NCI-H82 (cell line): ENCODE data around the gene DEUP1.
A peak's percentile ranks its signal among the peaks of the same experiment; 100 is the strongest.
"Not testable (repeated sequence)": the region's sequence is repeated elsewhere in the genome, so short reads cannot be mapped to it uniquely, and the experiment has no call there.

Experiments used
- DNase-seq: peaks from one replicate; lab custom pipeline; 2025; lab: John Stamatoyannopoulos, UW

DEUP1 gene

DNA sequence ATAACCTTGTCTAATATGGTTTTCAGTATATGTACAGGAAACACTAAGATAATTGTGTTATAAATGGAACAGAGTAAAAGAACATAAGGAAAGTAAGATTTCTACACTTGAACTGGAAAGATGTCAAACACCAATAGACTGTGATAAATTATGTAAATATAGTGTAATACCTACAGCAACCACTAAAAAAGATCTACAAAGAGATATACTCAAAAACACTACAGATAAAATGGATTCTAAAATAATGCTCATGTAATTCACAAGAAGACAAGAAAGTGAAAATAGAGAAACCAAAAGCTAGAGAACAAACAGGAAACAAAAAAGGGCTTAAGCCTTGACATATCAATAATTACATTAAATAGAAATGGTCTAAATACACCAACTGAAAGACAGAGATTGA is 30.9 kb downstream of the DEUP1 start:
- no peak for DNase-seq

DNA sequence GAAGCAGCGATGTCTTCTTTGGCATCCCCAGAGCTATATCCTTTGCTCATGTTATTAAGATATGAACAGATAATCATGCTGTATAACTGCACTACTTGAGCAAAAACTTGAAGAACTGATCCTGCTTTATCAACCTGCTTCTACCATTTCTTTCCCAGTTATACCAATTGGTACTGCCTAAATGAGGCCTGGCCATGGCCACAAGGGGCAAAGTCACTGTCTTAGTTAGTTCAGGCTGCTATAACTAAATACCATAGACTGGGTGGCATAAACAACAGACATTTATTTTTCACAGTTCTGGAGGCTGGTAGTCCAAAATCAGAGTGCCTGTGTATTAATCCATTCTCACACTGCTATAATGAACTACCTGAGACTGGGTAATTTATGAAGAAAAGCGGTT is 37.5 kb downstream of the DEUP1 start:
- DNase-seq, result no peak

DNA sequence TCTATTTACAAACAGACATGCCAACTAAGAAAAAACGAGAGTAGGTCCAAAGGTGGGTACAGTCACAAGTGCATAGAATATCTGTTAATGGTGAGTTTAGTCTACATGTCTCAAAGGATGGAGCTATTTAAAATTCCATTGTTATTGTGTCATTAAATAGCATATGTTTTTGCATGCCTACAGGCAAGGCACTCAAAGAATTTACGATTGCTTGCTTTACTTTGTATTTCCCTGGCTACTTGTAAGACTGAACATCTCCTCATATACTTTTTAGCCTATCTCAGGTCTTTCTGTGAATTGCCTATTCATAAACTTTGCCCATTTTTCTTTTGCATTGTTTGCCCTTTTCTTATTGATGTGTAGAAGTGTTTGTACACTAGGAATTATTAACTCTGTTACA is 39.7 kb downstream of the DEUP1 start:
- DNase-seq, result no peak

DNA sequence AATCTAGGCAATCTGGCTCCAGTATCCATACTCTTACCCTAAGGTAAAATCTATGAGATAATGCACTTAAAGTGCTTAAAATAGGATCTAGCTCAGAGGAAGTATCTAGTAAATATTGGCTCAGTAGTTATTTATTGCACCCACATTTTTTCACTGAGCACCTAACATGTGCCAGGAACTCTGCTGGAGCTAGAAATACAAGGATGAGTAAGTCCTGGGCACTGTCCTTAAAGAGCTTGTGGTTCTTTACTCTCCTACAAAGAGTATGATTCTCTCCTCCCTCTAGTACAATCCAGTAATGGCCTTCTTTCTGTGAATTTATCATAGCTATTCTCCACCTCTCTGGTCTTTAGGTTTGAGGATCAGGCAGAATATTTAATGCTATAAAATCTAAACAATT is 59.2 kb downstream of the DEUP1 start:
- no peak for DNase-seq

DNA sequence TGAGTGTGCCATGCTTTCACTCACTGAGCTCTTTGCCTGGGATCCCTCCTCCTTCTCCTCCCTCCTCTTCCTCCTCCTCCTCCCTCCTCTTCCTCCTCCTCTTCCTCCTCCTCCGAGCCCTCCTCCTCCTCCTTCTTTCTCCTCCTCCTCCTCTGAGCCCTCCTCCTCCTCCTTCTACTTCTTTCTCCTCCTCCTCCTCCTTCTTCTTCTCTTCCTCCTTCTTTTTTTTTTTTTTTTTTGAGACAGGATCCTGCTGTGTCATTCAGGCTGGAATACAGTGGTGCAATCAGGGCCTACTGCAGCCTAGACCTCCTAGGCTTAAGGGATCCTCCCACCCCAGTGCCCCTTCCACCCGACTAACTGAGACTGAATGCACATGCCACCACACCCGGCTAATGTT is 62.3 kb downstream of the DEUP1 start:
- DNase-seq, result no peak

DNA sequence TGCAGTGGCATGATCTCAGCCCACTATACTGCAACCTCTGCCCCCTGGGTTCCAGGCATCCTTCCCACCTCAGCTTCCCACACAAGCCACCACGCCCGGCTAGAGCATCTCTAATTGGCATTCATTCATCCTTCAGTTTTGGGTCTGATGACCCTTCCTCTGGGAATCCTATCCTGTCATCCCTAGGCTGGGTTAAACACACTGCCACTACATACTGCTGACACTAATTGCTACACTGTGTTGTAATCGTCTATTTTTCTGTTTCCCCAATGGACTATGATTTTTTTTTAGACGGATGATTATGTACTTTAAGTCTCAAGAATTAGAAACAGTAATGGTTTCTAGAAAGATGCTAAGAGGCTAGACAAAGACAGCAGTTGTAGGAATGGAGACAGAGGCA is 62.8 kb downstream of the DEUP1 start:
- DNase-seq, result no peak

DNA sequence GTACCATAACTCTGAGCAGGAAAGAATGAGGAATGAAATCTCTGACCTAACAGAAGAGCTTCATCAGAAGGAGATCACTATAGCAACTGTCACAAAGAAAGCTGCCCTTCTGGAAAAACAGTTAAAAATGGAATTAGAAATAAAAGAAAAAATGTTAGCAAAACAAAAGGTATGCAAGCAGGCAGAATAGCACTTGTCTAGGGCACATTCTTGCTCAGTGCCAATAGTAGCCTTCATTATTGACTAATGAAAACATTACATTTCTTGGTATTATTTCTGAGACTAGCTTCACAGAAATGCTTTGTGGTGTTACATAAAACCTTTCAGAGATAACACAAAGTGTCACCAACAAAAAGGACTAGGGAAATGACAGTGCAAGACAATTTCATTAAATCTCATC is 63.9 kb downstream of the DEUP1 start:
- DNase-seq, result no peak

DNA sequence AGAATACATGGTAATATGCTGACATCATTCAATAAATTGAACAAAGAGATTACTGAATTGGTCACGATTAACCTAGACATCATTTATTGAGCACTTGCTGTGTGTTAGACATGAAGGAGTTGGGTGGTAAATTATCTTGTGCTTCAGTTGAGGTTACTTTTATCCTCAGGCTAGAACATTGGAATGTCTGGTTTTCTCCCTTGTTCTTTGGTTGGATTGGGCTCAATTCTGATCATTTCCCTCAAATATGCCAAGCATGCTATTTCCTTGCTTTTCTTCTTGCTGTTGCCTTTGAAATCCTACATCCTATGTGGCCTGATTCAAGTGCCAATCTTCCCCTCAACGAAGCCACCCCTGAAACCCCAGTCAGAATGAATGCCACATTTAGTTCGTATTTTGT is 65.8 kb downstream of the DEUP1 start:
- no peak for DNase-seq

DNA sequence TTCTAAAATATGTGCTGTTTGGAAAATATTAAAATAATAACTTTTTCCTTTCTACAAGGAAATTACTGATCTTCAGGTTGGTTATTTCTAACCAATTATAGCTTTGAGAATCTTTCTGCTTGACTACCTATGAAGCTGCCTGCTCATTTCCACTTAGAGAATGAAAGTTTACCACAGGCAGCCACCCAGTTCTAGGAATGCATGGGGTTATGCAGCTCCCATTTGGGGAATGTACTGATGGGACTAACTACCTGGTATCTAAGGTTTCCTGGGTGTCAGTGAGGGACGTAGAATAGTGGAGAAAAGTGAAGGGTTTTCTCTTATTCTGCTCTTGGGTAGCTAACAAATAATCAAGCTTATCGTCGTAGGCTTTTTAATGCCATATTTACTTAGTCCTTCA is 73.4 kb downstream of the DEUP1 start:
- DNase-seq, result no peak

DNA sequence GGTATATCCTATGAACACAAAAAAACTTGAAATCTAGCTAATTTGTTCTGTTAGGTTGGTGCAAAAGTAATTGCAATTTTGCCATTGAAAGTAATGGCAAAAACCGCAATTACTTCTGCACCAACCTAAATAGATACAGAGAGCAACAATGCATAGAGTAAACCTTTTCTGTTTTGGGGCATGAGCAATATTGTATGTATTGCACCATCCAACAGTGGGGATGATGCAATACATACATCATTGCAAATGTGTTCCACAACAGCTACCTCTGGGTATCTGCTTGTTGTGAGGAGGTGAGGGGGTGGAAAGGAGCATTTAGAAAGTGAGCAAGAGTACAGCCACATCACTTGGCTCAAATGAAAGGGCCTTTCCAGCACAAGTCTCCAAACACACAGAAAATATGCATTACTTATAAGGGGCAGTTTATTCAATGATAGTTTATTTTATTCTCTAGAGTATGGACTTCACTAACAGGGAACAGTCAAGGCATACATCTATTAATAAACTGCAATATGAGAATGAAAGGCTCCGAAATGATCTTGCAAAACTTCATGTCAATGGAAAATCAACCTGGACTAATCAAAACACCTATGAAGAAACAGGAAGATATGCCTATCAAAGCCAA is 77.3 kb downstream of the DEUP1 start:
- DNase-seq, result no peak

DNA sequence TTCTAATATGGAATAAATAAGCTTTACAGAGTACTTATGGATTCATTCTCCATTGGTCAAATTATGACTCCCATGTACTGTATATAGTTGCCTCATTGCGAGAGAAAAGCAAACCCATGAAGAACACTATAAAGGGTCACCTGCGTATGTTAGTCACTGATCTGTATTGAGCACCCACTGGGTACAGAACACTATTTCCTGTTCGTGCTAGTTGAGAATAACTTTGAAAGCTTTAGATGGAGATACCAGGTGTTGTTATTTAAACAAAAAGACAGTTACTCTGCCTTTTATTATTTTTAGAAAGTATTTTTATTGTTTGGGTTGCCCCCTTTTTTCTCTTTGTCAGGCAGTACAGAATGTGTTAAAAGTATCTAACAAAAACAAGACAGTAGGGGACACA is 79.9 kb downstream of the DEUP1 start:
- no peak for DNase-seq

DNA sequence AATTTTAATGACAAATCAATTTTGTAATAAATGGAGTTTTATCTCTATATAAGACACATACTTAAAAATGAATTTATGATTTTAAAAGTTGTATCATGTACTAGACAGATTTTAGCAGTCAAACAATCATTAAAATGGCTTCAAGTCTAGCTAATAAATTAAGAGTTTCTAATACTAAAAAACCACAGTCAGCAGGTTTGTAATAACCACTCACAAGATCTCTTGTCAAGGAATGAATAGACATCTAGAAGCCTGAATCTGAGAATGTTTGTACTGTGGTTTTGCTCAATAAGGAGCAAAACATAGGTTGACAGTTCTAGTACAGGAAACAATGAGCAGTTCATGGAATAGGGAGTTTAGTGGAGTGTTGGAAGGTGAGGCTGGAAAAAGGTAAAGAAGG is 81.2 kb downstream of the DEUP1 start:
- DNase-seq, result no peak

DNA sequence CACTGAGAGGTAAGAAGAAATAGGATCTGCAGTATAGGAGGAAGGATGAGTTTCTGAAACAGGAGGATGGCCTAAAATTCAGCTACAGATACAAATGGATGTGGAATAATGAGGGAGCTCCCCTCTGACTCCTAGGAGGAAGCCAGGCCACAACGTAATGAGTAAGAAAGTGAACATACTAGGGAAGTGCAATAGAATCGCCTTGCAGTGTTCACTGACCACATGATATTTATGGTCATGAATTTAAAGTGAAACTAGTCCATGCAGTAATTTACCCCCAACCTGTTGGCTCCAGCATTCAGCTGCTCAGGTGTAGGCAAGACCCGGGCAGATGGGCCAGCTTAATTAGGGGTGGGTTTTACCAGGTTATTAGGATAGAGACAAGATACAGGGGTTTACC is 101.7 kb downstream of the DEUP1 start:
- no peak for DNase-seq

DNA sequence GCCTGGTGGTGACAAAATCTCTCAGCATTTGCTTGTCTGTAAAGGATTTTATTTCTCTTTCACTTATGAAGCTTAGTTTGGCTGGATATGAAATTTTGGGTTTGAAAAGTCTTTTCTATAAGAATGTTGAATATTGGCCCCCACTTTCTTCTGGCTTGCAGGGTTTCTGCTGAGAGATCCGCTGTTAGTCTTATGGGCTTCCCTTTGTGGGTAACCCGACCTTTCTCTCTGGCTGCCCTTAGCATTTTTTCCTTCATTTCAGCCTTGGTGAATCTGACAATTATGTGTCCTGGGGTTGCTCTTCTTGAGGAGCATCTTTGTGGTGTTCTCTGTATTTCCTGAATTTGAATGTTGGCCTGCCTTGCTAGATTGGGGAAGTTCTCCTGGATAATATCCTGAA is 112.7 kb downstream of the DEUP1 start:
- DNase-seq, result not testable (repeated sequence)

DNA sequence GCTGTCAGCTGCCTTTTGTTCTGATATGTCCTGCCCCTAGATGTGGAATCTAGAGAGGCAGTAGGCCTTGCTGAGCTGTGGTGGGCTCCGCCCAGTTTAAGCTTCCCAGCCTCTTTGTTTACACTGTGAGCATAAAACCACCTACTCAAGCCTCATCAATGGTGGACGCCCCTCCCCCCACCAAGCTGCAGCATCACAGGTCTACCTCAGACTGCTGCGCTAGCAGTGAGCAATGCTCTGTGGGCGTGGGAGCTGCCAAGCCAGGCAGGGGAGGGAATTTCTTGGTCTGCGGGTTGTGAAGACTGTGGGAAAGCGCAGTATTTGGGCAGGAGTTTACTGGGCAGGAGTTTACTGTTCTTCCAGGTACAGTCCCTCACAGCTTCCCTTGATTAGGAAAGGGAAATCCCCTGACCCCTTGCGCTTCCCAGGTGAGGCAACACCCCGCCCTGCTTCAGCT is 114.1 kb downstream of the DEUP1 start:
- DNase-seq, result peak; percentile 29

DNA sequence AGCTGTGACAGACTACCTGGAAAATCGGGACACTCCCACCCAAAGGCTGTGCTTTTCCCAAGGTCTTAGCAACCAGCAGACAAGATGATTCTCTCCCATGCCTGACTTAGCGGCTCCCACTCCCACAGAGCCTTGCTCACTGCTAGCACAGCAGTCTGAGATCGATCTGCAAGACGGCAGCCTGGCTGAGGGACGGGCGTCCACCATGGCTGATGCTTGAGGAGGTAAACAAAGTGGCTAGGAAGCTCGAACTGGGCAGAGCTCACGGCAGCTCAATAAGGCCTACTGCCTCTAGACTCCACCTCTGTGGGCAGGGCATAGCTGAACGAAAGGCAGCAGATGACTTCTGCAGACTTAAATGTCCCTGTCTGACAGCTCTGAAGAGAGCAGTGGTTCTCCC is 127.7 kb downstream of the DEUP1 start:
- no peak for DNase-seq

DNA sequence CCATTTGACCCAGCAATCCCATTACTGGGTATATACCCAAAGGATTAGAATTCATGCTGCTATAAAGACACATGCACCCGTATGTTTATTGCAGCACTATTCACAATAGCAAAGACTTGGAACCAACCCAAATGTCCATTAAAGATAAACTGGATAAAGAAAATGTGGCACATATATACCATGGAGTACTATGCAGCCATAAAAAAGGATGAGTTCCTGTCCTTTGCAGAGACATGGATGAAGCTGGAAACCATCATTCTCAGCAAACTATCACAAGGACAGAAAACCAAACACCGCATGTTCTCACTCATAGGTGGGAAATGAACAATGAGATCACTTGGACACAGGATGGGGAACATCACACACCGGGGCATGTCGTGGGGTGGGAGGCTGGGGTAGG is 133.1 kb downstream of the DEUP1 start:
- not testable (repeated sequence) for DNase-seq

DNA sequence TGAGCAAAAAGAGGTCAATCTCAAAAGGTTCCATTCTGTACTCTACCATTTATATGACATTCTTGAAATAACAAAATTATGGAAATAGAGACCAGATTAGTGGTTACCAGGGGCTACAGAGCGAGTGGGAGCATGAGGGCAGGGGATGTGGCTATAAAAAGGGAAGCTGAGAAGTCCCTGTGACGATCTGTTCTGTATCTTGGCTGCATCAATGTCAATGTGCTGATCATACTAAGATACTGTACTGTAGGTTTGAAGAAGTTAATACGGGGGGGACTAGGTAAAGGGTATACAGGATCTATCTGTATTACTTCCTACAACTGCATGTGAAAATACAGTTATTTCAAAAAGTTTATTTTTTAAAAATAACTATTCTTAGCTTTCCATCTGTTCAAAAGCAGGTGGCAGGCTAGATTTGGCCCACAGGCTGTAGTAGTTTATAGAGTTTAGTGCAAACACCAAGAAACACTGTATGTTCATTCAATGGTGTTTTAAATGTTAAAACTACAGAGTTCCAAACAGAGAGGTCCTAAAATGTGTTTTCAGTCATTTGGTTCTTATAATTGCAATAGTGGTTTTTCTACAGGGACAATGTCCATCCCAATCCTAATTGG is 134.5 kb downstream of the DEUP1 start:
- no peak for DNase-seq

DNA sequence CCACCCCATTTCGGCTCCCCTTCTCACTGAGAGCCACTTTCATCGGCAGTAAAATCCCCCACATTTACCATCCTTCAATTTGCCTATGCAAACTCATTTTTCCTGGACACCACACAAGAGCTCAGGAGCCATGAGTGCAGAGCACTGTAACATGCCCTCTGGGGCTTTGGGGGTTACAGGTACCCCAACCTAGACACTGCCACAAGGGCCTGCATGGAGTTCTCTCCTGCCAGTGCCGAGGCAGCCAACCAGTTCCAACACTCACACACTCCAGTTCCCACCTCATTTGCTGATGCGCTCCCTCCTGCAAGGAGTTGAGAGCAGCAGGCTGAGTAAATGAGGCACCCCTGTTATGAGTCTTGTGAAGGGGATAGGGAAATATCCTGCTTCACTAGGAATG is 136.5 kb downstream of the DEUP1 start:
- no peak for DNase-seq

DNA sequence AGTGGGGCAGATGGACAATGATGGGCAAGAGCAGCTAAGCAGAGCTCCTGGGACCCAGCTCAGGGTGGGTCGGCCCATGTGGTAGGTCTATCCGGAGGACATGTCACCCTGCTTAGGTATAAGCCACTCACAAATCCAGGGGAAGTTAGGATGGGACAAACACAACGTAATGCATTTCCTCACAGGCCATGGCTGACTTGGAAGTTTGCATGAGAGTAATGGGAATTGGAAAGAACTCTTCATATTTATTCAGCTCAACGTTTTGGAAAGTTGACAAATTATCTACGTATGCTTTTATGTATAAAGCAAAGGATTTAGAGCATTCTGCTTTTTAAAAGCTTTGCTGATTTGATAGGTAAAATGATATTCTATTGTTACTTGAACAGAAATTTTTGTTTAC is 137.7 kb downstream of the DEUP1 start:
- DNase-seq, result no peak

DNA sequence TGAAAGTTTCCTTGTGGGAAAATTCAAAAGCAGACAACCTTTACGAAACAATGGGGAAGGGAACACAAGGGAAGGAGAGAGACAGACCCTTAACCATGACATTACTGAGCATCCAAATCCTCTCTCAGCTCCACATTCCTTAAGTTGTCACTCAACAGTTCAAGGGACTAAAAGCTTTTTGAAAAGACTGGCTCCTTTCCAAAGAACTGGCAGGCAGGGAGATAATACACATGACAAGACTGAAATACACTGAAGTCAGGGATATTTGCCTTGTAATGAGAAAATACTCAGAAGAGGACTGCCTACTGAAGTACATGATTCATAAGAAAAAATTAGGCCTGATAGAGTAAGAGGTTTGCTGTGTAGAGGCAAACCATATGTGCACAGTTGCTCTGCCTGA is 143.6 kb downstream of the DEUP1 start:
- peak; percentile 3 for DNase-seq

DNA sequence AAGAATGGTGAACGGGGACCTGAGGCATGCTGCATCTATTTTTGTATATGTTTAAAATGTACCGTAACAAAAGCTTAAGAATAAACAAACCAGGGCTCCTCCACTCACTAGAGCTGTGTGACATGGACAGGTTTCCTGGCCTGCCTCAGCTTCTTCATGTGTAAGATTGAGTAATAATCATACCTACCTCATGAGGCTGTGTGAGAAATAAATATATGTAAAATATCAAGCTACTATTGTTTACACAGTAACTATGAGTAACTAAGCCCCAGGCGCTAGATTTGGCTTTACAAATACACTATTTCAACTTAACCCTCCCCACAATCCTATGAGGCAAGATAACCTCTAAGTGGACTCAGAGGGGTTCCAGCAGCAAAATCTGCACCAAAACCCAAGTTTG is 146.3 kb downstream of the DEUP1 start:
- no peak for DNase-seq

DNA sequence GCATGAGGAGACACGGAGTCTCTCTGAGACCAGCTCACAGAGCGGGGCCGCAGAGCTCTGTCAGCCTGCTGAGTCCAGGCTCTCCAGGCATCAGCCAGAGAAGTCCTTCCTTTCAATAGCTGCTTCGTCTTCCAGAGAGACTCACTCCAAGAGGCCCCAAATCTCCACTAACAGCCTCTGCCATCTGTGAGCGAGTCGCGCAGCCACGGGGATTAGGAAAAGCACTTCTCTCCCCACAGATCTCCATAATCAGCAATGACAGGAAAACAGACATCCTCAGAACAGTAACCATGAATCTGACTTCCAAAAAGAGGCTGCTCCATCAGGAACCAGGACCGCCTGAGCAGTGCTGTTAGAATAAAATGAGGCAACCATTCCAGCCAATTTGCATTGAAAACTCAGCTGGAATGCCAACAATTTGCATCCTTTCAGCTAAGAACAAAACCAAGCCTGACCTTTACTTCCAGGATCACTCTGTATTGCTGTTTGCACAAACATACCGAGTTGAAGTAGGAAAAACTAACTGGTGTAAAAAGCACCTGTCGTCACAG is 147.2 kb downstream of the DEUP1 start:
- DNase-seq, result peak; percentile 89

DNA sequence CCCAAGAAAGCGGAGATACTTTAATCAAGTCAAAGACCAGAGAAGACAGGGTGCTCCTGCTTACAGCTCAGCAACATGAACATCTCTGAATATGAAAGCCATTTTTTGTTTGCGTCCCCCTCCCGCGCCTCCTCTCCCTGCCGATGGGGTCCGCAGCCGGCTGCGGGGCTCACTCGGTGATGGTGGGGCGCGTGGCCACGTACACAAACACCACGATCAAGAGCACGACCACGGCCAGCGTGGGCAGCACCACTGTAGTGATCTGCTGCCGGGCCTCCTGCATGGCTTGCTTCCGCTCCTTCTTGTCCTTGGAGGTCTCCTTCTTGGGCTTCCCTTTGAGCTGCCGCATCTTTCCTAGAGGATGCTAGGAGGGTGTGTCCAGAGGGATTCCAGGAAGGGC is 148.3 kb downstream of the DEUP1 start:
- DNase-seq, result no peak
